ENCODE measurements around the gene RNF123. TPM values are rescaled to one million over a fixed set of nuclear protein-coding genes. Genes with fewer than 3 reads are reported as not detected.

Gene RNF123
- total and polyA plus RNA-seq, 2 donors (not counting 3 experiments of a cell fraction or from before 2014, with no cell fraction given) = 43.4 to 59.3 TPM

DNA sequence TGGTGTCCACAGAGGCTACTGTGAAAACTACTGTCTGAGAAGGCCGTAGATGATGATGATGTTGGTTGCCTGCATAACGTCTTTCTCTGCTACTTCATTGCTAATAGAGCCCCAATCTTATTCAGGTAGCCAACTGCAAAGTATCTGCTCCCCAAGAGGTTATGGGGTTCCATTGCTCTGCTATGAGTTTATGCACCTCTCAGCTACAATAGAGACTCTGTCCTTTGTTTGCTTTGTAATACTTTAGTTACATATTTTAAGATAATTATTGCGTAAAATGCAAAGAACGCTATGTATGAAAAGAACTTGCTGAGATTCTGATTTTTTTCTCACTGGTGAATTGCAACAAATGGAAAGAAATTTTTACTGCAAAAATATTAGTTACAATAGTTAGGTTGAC, 62.1 kb downstream of the RNF123 start:
- DNase-seq (ENCODE audit: low read depth, low spot score) = no peak
- no peak overlapping the region for H3K4me3 ChIP-seq (replicated peaks in 1 of 3; ENCODE audit: insufficient read depth in 1 of 3, low read depth in 1 of 3, low read length in 3 of 3)
- no peaks in the 10 kb centered on the region for H3K9me1 ChIP-seq (replicated peaks; ENCODE audit: control insufficient read depth, extremely low read depth, insufficient read depth, low read length)
- no peaks in the 10 kb centered on the region for H3K36me3 ChIP-seq (ENCODE audit: control insufficient read depth in 2 of 2, extremely low read depth in 1 of 2, insufficient read depth in 2 of 2, low read length in 2 of 2)
- no peak for FAIRE-seq
- dilution Hi-C loops (cut with MboI; ENCODE audit: extremely low pct_ligation_motif_present, low sequenced_read_pairs) = no loop called here
- H3K9me3 ChIP-seq (replicated peaks; ENCODE audit: control insufficient read depth, insufficient read depth, low read length) = no peaks in the 10 kb centered on the region
- intact Hi-C loops (cut with micrococcal nuclease) = no loop called here
- no peak for TF ChIP-seq POLR2A (IDR thresholded peaks at IDR 0.05; ENCODE audit: low read depth, low read length)
- TF ChIP-seq, protein P1, sequence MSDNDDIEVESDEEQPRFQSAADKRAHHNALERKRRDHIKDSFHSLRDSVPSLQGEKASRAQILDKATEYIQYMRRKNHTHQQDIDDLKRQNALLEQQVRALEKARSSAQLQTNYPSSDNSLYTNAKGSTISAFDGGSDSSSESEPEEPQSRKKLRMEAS (IDR thresholded peaks at IDR 0.05; ENCODE audit: insufficient read depth, insufficient read length) = no peak
- TF ChIP-seq FOS (IDR thresholded peaks at IDR 0.05; ENCODE audit: borderline replicate concordance, insufficient read depth, low read length) = no peak
- TF ChIP-seq, protein P2, sequence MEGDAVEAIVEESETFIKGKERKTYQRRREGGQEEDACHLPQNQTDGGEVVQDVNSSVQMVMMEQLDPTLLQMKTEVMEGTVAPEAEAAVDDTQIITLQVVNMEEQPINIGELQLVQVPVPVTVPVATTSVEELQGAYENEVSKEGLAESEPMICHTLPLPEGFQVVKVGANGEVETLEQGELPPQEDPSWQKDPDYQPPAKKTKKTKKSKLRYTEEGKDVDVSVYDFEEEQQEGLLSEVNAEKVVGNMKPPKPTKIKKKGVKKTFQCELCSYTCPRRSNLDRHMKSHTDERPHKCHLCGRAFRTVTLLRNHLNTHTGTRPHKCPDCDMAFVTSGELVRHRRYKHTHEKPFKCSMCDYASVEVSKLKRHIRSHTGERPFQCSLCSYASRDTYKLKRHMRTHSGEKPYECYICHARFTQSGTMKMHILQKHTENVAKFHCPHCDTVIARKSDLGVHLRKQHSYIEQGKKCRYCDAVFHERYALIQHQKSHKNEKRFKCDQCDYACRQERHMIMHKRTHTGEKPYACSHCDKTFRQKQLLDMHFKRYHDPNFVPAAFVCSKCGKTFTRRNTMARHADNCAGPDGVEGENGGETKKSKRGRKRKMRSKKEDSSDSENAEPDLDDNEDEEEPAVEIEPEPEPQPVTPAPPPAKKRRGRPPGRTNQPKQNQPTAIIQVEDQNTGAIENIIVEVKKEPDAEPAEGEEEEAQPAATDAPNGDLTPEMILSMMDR (IDR thresholded peaks at IDR 0.05; ENCODE audit: extremely low read depth in 1 of 2, insufficient read depth in 1 of 2, low read depth in 1 of 2, low read length in 2 of 2) = no peak
- no peak for TF ChIP-seq POLR2AphosphoS5 (IDR thresholded peaks at IDR 0.05; ENCODE audit: insufficient read depth, low read depth, low read length)
- no peak for TF ChIP-seq JUN (IDR thresholded peaks at IDR 0.05; ENCODE audit: borderline replicate concordance, insufficient read depth, insufficient read length, low read depth)
- TF ChIP-seq EZH2 (IDR thresholded peaks at IDR 0.05; ENCODE audit: borderline replicate concordance, low read depth, low read length, severe bottlenecking) = no peak
- TF ChIP-seq MYC (IDR thresholded peaks at IDR 0.05; ENCODE audit: low read depth, low read length) = no peak
- TF ChIP-seq GATA2 (IDR thresholded peaks at IDR 0.05; ENCODE audit: insufficient read depth, insufficient read length, low read depth, low read length) = no peak
- no TSS peak for BruUV-seq (replicated peaks)
- H4K20me1 ChIP-seq (replicated peaks; ENCODE audit: control insufficient read depth, extremely low read depth, insufficient read depth, low read length) = peaks cover 2% of the 10 kb centered on the region
- H3K79me2 ChIP-seq (ENCODE audit: control insufficient read depth, insufficient read depth, low read length) = peaks cover 45% of the 10 kb centered on the region
- no peak overlapping the region for H3K9ac ChIP-seq (replicated peaks; ENCODE audit: extremely low read depth, insufficient read depth, low read length)
- ChIA-PET CTCF (no interaction called here), POLR2A (no interaction called here)
- H3K27me3 ChIP-seq (ENCODE audit: control insufficient read depth in 2 of 2, insufficient read depth in 2 of 2, low read length in 2 of 2) = no peaks in the 10 kb centered on the region
- H3K27ac ChIP-seq (ENCODE audit: insufficient read depth, low read depth, low read length) = no peak overlapping the region
- H3K4me2 ChIP-seq (ENCODE audit: insufficient read depth, low read length) = no peak overlapping the region
- H2AFZ ChIP-seq (ENCODE audit: low read depth, low read length) = no peak overlapping the region
- peaks cover 11% of the 10 kb centered on the region for H3K4me1 ChIP-seq (ENCODE audit: control insufficient read depth, extremely low read depth, insufficient read depth, low read length)
